Activated CD4-positive, alpha-beta T cell treated with anti-CD3 and anti-CD28 coated beads, Interleukin-2, amount 50 U/mL, for 16 hours (primary cell): ENCODE results near the gene WRNIP1.
A peak's percentile ranks its signal among the peaks of the same experiment; 100 is the strongest.
"Not testable (repeated sequence)": the region's sequence is repeated elsewhere in the genome, so short reads cannot be mapped to it uniquely, and the experiment has no call there.

ENCODE experiments used
- DNase-seq: peaks from one replicate; pipeline ENCODE4 v3.0.0-alpha.2; 2020

Gene WRNIP1

DNA sequence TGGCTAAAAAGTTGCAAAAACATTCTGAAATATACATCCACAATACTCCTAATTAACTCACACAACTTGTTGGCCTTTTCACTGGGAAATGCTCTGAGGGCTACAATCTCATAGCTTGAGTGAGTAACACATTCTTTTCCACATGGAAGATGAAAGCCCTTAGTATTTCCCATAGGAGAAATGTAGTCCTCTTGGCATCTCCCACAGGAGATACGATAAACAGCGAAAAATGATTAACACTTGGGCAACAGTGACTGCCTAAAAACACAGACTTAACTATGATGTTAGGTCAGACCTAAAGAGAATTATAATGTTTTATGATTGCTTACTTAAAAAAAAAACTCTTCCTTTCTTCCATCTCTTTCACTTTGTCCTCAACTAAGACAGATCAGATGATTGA, 23.4 kb upstream of the WRNIP1 start:
- no peak for DNase-seq

GRCh38 chr6:2743280-2744208, 21.6 kb upstream of the WRNIP1 start:
- DNase-seq, result no peak

GRCh38 chr6:2744209-2744771, 20.9 kb upstream of the WRNIP1 start:
- DNase-seq, result no peak

DNA sequence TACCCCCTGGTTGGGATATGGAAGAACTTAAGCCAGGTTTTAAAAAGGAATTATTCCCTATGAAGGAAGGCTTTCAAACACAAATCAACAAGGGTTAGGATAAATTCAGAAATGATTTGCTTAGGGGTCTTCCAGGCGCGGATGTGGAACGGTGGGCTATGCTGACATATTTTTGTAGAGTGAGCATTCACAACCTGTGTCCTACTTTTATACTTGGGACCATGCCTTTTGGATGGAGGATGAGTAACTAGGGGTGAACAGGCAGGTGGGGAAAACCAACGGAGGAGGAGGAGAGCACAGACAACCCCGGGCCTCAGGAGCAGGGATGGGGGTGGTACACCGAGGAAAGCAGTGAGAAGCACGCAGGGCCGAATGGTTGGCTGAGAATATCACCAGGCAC, 20.4 kb upstream of the WRNIP1 start:
- DNase-seq, result no peak

DNA sequence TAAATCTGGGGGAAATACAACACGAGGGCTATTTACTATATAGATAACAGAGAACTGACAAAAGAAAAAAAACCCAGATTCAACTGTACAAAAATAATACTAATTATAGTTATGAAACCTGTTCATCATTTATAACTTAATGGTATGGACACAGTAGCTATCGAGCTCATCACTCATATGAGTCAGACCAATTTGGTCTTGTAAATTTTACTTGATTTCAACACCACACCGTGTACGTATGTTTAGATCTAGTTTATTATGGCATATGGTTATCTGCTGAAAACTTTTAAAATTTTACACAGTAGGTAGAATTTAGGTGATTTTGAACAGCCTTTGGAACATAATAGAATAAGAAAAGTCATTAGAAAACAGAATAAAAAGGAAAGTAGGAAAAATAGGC, 19.9 kb upstream of the WRNIP1 start:
- DNase-seq, result no peak

- DNase-seq, result no peak
Observed at GRCh38 chr6:2746557-2747061, 18.6 kb upstream of the WRNIP1 start.

DNA sequence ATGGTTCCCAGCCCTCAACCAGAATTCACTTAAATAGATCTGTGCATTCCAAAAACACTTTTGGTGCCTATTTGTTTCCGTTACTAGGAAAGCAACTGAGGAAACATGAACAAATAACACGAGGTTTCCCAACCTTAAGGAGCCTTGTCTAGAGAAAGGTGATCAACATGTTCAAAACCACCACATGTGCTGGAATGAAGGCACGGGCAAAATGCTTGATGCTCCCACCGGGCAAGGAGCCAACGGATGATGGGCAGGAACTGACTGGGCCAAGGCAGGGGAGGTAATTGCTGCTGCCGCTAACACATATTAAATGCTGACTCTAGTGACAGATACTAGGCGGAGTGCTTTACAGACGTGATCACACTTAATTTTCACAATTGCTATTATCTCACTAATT, 17.0 kb upstream of the WRNIP1 start:
- DNase-seq, result no peak

DNA sequence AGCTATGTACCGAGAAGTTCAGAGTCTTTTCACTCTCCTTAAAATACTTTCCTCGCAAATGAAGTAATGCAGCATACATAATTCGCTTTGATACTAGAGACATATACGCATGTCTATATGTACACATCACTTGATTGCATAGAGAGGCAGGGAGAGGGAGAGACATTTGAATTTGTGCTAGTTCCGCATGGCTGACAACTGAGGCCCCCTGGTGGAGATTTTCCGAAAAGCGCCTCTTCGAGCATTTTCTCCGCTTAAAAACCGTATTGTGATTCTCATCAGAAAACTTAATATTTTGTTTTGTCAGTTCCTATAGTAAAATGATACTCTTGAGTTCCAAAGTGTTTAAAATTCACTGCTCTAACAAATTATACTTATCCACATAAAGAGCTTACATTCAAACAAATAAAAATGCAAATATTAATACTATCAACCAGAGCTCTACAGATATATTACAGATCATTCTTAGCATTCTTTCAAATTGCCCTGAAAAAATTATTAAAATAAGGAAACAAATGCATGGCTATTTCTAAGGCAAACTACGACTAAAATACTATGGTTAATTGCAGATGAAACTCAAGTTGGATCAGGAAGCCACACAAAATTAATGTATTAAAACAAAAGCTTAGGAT, 15.1 kb upstream of the WRNIP1 start:
- DNase-seq, result peak; percentile 70

DNA sequence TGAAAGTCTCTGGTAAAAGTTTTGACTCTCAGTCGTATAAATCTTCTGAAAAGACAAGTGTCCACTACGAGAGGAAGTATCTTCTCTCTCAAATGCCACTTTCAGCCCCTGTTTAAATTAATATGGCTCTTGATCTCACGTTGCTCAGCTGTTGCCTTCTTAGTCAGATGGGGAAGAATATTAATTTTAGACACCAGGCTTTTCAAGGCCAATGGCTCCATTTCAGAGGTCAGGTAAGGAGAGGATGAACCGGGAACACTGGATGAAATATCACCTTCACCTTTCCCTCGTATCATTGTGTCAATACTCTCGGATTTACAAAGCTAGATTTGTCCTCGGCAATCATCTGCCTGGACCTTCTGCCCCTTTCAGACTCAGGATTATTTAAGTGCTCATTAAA, 14.4 kb upstream of the WRNIP1 start, which contains the start of gene MYLK4:
MYLK4 (minus strand) TSS at position 91 of the 400 bp plus-strand sequence. CDS start 1,628 bp downstream, outside the sequence.
- no peak for DNase-seq

DNA sequence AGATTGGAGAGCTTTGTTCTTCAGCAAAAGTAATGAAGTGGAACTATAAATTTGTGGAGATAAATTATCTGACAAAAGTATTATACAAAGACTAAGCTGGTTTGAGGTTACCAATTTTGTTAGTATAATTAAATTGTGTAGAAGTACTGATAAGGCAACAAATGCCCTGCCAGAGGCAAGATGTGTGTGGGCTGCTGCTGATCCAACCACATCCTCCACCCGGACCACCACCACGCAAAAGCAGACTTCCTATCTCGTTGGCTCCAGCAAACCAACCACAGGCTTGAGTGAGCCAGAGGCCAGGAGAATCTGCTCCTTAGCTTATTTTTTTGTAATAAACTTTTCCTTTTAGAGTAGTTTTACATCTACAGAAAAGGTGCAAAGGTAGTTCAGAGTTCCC, 13.3 kb upstream of the WRNIP1 start:
- no peak for DNase-seq

DNA sequence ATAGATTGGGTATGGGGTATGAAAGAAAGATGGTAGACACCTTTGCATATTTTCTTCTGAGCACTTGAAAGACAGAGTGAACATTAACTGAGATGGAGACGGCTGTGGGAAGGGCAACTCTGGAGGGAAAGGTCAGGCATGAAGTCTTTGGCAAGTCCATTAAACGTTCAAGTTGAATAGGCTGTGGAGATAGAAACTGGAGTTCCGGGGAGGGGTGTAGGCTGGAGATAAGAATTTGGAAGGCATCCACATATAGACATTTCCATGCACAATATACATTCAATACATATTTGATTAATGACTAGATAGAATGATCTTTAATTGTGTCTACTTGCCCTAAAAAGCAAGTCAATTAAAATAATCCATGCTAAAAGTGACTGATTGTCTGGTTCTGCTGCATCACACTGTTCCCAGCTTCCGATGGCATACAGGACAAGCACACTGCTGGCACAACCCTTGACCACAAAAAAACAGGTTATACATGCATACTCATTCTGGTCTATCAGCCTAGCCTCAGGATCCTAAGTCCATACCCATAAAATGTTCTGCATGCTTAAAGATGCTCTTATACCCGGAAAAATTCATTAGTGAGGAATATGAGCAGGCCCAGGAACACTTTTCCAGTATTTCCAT, 12.6 kb upstream of the WRNIP1 start:
- no peak for DNase-seq

DNA sequence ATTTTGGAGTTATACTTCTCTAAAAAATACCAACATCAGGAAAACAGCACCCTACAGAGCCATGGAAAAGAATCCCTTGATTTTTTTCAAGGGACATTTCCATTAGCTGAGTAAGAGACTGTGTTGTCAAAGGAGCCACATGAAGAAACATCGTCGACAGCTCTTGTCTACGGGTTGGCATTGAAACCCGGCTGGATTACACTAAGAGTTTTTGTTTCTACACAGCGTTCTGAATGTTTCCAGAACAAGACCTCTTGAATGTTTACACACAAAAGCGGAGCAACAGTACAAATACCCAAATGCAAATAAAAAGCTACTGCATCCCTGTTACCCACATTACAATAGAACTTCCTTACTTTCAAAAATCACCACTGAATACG, 12.1 kb upstream of the WRNIP1 start:
- no peak for DNase-seq

GRCh38 chr6:2753743-2754142, 11.4 kb upstream of the WRNIP1 start:
- DNase-seq, result no peak

DNA sequence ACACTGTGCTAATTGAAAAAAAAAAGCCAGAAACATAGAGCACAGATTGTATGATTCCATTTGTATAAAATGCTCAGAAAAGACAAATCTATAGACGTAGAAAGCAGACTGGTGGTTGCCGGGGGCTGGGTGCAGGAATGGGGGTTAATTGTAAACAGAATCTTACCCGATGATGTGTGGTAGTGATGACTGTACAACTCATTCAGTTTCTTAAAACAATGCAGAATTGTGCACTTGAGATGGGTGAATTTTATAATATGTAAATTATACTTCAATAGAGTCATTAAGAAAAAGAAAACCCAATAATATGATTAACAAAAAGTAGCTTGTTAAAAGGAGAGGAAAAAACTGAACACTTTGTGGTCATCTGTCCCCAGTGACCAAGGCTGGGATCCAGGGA, 10.8 kb upstream of the WRNIP1 start:
- no peak for DNase-seq

DNA sequence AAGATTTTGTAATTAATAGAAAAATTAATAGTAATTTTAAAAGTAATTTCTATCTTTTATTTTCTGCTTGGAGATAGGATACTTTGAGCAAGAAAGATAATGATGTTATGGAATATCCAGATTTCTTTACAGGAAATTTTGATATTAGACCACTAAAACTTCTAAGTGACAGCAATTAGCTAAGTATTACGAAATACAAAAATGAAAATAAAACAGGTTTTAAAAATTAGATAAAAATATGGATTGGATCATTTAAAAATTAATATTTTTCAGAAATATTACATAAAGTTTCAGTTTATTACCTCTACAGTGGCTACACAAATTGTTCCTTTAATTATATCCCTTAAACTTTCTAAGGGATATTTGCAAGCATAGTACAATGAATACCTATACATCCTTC, 10.3 kb upstream of the WRNIP1 start:
- DNase-seq, result no peak

GRCh38 chr6:2755456-2755855, 9.7 kb upstream of the WRNIP1 start:
- no peak for DNase-seq

DNA sequence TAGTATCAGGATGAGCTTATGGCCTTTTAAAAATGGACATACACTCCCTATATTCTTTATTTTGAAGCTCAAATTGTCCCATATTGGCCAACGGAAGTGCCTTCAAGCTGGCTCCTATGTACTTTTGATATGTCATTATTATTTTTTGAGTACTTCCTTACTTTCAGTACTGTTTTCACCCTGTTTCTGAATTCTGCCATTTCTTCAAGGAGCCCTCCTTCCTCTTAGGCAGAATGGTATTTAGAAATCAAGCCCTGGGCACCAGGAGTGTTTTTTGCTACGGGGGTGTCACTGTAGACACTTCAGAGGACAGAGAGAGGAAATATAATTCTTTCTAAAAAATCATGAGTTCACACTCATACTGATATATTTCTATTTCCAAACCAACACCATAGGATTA, 9.0 kb upstream of the WRNIP1 start:
- no peak for DNase-seq

GRCh38 chr6:2756687-2757224, 8.4 kb upstream of the WRNIP1 start:
- no peak for DNase-seq

DNA sequence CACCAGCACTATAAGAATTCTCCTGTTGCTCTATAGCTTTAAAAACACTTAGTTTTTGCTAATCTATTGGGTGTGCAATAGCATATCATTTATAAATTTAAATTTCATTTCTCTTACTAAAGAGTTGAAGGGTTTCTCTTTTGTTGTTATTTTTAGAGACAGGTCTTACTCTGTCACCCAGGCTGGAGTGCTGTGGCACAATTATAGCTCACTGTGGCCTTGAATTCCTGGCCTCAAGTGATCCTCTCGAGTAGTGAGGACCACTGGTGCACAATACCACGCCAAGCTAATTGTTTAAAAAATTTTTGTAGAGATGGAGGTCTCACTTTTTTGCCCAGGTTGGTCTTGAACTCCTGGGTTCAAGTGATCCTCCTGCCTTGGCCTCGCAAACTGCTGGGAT, 6.2 kb upstream of the WRNIP1 start:
- no peak for DNase-seq

DNA sequence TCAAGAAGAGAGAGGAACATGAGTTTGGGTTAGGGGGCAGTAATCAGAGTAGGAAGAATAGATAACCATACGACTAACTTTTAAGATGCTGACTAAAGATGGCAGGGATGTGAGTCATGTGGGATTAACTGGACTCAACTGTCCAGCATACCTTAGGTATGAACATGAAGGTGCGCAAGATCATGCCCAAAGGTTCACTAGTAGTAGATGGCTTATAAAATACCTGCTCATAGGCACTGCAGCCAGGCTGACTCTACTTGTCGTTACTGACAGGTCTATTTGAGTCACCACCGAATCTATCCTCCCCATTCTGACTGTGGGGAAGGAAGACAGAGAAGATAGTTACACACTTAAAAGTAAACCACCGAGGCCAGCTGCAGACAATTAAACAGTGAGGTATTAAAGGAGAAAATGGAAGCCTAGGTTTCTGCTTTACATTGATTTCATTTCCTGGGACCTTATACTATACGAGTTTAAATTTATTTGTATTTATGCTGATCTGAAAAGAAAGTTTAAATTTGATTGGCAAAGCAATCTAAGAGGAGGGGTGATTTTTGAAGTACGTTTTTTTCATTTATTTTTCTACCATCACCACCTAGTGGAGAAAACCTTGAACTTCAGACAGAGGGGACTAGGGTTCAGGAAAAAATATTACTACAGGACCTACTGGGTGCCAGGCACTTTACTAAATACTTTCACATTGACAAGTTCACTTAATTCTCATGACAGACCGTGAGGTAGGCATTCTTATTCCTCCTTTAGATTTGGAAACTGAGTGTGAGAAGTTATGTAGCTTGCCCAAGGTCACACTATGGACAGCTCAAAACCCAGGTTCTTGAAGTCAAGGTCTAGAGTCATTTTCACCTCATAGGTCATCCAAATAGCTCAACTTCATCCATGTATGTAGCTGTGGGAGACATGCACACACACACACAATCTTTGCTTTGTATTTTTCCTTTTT, 4.0 kb upstream of the WRNIP1 start:
- DNase-seq, result peak; percentile 46

- DNase-seq, result not testable (repeated sequence)
Observed at GRCh38 chr6:2762868-2763267, 2.3 kb upstream of the WRNIP1 start.

GRCh38 chr6:2763345-2763841, 1.8 kb upstream of the WRNIP1 start:
- no peak for DNase-seq
